CD4-positive, alpha-beta T cell treated with Interleukin-4 for 4 hours (primary cell): ENCODE data around the gene SNTG2.
"Not testable (repeated sequence)": the region's sequence is repeated elsewhere in the genome, so short reads cannot be mapped to it uniquely, and the experiment has no call there.

ENCODE experiments used
- DNase-seq: peaks from one replicate; pipeline ENCODE4 v3.0.0-alpha.2; 2020

The SNTG2 gene

DNA sequence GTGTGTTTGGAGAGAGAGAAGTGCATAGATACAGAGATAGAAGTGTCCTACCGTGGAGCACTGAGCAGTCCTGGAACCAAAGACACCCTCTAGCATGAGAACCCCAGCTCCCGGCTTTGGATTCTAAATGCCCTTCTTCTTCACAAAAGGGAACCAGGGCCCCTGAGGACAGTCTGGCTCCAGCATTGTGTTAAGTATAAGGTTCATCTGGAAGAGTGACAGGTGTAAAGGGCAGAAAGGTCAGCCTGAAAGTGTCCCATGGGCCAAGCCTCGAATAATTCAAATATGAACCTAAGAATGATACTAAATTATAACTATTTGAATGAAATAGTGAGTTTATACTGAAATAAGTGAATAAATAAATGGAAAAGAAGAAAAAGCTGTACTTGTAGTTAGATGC is 109.7 kb downstream of the SNTG2 start:
- DNase-seq: no peak

DNA sequence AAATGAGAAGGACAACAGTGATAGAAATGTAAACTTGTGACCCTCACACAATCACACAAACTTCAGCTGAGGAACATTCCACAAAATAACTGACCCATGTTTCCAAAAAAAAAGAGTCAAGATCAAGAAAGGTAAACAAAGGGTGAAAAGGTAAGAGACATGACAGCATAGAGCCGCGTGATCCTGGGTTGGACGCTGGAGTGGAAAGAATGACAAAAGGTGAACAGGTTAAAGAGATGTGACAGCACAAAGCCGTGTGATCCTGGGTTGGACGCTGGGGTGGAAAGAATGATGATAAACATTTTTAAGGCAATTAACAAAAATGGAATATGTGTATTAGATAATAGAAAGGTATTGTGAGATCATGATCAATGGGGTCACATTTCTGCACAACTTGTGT is 110.3 kb downstream of the SNTG2 start:
- DNase-seq: no peak

DNA sequence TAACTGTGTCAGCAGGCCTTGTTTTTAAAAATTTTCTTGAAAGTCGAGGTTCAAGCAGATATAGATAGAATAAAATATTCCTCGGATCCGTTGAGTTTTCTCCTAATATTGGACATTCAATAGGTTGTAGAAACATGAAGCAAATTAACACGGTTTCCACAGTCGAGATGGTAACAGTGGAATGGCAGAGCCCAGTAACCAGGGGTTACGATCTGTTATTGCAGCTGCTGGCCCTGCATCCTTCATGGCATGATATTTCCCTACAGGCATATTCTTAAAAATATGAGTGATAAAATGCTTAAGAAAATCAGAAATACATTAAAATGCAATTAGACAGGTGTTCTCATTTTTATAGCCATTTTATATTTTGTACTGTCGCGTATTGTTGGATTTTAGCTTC is 117.6 kb downstream of the SNTG2 start:
- DNase-seq: no peak

DNA sequence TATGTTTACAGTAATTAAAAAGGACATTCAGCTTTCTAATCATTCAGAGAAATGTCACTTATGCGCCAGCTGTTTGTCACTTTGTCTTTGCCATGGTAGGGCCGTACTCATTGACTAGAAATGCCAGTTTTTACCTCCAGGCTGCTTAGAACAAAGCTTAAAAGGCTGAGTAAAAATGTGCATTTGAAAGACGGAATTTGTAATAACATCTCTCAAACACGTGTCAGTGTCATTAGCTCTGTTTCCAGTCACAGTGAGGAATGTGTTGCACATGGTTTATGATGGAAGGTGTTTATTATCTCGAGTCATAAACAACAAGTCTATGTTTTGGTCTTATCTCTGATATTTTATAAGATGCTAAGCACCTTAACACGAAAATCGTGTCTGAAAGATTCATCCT is 118.2 kb downstream of the SNTG2 start:
- DNase-seq: no peak

DNA sequence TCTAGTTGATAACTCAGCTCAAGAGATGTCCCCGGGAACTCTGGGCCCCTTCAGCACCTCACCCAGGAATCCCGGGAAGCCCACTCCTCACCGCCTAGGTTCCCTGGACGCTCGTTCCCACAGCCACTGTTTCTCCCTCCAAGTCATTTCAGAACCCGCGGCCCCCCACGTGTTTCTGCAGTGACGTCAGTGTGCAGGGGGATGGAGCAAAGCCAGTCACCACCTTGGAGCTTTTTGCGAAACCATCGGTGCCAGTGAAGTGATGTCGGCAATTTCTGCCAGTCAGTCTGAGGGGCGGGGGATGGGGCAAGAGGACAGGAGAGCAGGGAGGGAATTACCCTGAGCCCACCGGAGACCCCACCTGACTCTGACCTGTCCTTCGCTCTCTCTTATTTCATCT is 119.2 kb downstream of the SNTG2 start:
- DNase-seq: no peak

DNA sequence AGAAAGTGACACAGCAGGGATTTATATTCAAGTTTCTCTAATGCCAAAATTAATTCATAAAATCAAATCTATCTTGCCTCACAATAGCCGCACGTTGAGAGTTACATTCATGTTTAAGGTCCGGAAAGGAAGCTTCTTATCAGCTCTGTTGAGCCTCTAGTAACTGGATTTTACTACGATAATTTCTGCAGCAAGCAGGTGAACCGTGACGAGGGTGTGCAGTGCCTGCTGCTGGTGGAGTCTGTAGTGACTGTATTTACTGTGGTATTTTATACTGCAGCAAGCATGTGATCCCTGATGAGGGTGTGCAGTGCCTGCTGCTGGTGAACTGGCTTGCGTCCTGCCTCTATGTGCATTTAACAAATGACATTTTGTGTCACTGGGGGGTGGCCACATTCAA is 120.0 kb downstream of the SNTG2 start:
- DNase-seq: no peak

DNA sequence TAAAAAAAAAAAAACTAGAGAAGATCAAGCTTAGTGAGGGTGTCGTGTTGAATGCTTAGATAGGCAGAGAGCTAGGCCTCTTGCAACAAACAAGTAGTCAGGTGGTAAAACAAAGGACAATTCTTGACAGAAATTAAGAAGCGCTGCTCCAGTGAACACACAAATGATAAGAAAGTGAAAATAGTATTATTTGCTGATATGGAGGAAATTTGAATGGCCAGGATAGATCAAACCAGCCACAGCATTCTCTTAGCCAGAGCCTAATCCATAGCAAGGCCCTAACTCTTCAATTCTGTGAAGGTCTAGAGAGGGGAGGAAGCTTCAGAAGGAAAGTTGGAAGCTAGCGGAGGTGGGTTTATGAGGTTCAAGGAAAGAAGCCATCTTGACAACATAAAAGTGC is 121.0 kb downstream of the SNTG2 start:
- no peak for DNase-seq

DNA sequence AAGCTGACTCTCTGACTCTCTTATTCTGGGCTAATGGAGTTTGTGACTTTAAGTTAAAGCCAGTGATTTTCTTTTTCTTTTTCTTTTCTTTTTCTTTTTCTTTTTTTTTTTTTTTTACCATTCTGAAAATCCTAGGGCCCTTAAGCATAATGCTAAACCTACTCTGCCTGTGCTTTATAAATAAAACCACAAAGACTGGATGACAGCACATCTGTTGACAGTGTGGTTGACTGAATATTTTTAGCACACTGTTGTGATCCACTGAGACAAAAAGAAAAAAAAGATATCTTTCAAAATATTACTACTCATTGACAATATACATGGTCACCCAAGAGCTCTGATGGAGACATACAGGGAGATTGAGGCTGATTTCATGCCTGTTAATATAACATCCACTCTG is 121.6 kb downstream of the SNTG2 start:
- no peak for DNase-seq

DNA sequence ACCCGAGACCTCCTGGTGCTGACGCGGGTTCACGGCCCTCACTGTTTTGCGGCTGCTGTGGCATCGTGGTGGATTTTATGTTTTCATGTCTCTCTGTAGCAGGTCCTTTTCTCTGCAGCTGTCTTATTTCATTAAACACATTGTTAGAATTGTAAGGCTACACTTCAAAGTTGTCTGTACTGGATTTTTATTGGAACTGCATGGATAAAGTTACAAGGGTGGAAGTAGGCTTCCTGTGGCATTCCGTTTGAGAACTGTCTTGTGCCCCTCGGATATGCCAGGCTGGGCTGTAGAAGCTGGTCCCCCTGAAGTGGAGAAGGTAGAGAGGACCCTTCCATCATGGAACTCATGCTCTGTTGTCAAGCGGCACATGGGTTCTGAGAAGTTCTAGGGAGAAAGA is 127.3 kb downstream of the SNTG2 start:
- DNase-seq: no peak

DNA sequence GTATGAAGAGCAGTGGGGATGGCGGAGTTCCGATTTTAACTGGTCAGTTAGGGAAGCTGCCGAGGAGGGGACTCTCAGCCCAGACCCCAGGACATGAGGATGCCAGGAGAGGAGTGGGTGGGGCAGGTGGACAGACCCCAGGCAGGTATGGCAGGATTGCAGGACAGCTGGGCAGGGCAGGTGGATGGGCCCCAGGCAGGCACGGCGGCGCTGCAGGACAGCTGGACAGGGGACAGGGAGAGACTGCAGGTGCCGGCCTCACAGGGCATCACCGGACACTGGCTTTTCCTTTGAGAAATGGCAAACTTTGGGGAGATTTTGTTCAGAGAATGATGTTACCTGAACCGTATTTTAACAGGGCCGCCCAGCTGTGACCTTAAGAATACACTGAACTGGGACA is 127.7 kb downstream of the SNTG2 start:
- no peak for DNase-seq

DNA sequence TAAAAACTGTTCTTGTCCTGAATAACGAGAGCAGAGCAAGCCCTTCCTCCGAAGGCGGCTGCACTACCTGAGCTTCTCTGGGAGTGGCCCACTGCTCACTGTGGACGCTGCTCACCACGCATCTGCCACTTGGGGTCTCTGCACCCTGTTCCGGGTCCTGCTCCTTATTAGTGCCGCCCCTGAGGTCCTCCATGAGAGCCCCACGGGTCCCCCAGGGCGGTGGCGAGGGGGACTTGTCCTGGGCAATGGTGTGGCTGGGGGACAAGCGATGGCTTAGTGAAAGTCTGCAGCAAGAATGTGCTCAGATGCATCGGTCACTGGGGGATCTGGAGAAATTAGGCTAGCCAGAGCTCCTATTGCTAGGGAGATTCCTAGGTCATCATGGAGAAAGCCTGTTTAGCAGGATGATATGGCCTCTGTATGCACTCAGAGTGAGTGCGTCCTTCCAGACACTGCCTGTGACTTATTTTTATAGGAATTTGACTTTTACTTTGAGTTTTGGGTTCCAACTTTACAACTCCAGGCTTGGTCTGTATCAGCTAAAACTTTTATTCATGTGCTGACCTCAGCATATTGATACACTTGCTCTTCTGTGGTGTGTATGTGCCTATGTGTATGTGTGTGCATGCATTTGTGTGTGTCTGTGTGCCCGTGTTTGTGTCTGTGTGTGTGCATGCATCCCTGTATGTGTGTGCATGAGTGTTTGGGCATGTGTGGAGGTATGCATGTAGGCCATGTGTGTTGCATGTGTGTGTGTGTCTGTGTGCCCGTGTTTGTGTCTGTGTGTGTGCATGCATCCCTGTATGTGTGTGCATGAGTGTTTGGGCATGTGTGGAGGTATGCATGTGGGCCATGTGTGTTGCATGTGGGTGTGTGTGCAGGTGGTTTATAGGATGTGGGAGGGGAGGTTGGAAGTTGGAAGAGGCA is 129.5 kb downstream of the SNTG2 start:
- DNase-seq: no peak

DNA sequence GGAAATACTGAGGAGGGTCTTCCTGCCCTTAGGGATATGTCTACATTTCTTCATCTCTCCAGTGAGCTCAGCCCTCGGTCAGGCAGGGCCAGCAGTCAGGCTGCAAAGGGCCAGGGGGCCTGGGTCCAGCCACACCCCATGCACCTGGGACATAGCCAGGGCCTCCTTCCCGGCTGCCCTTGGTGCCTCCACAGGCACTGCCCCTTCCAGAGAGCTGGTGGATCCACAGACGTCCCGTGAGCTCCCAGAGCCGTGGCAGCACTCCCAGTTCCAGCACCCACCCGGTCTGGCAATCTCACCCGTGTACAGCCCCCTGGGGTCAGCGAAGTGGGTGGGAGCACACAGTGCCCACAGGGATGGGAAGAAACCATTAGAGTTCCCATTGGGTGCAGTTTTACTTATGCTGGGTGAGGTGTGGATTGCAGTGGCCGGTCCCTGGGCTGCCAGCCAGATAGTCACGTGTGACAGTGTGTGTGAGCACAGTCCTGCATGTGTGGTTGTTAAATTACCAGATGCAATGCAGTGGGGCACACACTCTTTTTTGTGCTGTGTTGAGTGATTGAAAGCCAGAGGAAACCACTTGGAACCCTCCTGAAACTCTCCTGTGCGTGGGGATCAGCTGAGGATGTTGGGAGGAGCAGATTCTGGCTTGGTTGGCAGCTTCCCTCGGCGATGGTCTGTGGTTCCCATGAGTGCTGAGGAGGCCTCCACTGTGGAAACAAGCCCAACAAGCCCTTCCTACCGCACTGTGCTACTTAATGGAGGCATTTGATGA is 131.0 kb downstream of the SNTG2 start:
- no peak for DNase-seq

DNA sequence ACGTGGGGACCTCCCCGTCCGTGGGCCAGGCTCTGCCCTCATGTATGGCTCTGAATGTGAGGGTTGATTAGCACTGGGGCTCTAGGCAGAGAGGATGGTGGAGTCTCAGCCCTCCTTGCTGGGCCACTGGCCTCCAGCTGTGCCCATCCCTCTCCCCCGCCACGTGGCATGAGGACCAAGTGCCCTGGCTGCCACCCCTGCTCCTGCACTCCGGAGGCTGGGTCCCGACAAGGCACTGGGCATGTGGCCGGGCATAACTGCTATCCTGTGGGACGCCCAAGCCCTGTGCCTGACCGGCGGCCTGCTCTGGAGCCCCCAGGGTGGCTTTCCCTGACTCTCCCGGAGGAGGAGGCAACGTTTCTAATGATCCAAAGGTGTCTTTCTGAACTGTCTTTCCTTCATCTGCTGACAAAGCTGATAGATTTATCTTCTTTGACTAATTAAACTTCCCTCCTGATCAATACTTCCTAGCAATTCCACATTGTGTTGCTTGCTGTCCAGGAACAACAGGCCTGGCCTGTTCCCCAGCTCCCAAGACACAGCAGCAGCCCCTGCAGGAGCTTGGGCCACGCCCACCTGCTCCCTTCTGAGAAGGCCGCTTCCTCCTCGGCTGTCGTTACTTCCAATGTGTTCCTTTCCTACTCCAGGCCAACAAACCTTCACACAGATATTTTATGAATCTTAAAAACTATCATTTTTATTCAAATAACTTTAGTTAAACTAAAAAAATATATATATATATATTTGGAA is 132.0 kb downstream of the SNTG2 start:
- DNase-seq: no peak

DNA sequence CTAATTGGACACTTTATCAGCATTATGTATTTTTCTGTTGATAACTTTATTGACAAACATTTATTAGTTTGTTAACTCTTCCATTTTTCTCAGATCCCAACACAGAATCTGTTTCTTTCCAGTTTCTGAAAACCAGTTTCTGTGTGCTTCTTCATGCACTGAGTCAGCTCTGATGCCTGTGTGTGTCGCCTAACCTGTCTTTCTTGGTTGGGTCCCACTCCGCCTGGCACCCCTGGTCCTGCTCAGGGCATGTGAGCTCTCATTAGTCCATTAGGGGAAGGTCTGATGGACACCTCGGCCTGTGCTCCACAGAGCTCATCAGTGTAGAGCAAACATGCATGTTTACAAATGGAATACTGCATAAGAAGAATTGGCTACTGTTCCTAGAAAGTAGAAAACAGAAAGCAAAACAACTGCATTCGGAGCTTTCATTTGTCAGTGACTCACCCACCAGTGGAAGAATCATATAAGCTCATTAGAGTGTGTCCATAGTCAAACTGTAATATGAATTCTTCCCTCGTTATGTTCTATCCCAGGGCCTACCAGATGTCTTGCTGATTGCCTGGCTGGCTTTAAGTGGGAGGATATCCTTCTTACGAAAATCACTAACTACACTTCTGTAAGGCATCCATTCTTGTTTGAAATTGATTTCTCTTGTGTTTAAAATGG is 137.7 kb downstream of the SNTG2 start:
- no peak for DNase-seq

DNA sequence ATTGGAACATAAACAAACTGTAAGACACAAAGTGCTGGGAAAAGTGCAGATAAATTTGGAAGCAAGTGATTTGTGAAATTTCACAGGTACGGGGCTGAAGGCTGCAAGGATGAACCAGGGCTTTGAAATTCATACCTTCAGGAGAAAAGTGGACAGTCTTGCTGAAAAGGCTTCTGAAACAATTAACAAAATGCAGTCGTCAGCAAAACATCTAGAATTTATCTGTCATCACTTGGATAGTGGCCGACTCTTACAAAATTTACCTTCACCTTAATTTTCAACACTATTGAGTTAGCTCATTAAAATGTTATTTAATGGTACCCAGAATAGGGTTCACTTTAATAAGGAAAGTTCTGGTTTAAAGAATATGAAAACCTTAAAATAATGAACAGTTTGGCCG is 138.3 kb downstream of the SNTG2 start:
- DNase-seq: no peak

DNA sequence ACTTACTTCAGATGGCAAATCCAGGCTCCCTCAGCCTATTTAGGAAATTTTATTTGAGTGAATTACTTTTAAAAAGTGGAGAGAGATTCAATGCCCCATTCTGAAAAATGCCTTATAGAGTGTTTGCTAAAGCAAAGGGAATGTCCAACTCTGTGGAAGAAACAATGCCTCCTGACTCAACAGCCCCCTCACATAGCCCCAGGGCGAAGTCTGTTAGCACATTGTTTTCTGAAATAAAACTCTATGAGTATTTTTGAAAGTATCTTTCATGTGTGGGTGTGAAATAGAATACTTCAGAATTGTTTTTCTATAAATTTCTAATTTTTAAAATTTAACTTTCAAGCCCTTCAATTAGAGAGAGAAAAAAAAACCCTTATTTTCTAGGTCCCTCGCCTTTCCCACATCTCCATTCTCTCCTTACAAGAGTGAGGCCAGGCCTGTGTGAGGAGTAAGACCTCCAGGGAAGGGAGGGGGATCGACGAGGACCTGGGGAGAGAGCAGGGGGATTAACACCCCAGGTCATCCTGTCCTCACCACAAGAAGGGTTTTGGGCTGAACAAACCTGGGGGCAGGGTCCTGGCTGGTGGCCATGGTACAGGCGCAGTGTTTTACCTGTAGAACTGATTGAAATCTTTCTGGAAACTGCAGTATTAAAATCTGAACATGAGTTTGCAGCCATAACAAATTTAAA is 141.4 kb downstream of the SNTG2 start:
- DNase-seq: no peak

DNA sequence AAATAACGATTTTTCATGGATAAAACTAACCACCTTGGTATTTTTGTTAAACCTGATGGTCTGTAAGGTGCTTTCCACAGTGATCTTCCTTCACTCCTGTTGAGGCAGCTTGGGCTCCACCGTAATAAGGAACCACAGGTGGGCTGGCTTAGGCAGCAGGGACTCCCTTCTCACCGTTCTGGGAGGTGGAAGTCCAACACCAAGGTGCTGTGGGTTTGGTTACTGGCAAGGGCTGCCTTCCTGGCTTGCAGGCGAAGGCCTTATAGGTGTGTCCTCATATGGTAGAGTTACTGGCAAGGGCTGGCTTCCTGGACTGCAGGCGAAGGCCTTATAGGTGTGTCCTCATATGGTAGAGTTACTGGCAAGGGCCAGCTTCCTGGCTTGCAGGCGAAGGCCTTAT is 143.0 kb downstream of the SNTG2 start:
- DNase-seq: not testable (repeated sequence)

DNA sequence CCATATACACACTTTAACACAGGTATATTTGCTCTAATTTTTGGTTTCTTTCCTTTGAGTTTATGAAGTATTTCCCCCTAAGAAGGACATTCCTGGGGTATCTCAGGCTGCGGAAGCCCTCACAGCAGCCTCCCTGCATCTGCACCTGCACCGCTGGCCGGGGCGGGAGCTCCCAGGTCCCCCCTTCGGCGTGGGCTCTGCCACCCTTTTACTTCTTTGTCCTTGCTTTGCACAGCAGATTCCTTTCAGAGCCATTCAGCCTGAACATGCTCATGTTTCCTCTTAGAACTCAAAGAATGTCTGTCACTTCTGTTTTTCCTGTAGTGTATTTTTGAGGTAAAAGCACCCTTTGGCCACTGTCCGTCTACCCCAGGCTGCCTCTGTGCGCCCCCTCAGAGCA is 146.5 kb downstream of the SNTG2 start:
- no peak for DNase-seq

DNA sequence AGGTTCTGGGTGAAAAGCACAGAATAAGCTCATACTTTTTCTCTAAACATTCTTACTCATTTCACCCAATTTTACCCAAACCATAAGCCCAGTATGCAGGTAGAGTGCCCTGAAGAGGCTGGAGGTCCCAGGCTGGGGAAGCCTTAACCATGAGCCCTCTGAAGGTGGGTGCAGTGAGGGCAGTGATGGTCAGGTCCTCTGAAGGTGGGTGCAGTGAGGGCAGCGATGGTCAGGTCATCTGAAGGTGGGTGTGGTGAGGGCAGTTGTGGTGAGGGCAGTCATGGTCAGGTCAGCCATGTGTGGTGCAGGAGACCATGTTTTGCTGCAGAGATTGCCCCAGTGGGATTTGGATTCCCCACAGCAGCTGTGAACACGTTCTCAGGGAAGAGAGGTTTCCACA is 148.8 kb downstream of the SNTG2 start:
- no peak for DNase-seq

DNA sequence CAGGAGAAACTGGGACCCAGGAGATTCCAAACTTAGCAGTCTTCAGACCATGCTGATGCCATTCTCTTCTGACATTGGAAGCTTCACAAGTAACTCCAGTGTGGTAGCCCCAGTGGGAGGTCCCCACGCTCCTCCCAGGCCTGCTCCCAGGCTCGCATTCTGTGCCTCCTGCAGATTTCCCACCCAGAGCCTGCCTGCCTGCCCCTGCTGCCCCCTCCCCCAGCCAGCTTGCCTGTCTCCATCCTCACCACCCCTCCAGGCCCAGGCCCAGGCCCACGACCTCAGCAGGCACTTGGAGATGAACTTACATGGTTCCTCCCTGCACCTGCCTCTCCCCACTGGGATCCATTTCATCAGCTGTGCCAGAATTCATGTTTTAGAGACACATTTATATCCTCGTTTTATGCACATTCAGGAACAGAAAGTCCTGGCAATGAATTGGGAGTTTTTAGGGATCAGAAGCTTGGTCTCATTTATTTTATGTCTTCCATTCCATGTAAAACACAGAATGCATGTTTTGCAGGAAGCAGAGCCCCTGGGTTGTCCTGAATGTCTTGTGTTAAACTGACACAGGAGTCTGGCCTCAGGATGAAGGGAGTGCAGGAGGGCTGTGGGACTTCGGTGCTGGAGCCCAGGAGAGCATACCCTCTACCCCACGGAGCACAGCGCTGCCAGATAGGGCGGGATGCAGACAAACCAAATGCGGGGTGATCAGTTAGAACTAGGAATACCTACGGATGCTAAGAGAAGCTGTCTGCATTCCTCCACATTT is 150.5 kb downstream of the SNTG2 start:
- DNase-seq: no peak

DNA sequence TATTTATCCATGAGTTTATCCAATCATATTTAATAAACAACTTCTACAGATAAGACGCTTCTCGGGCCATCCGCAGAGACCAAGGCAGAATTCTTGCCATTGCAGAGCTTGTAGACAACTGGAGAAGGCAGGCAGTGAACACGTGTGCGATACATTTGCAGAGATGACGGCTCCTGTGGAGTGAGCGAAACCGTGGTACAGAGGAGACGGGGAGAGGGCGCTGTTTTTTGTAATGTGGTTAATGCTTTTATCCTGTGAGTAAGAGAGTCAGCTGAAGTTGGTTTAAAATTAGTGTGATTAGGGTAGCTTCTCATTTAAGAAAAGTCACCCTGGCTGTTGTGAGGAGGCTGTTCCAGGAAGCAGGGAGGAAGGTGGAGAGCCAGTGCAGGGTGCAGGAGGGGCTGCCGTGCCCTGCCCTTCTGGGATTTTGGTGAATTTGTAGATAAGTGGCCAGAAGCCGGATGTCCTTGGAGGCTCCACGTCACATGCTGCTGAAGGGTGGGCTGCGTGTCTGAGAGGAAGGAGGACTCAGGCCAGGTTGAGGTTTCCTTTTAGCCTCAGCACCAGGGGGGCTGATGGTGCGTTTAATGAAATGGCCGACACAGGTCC is 151.4 kb downstream of the SNTG2 start:
- DNase-seq: no peak
